Forelimb muscle (tissue), 1 donor: Measurements from ENCODE around the gene PPIP5K2. TPM values are rescaled to one million over a fixed set of nuclear protein-coding genes. Genes with fewer than 3 reads are reported as not detected.

Experiments
- DNase-seq: peaks from one replicate; pipeline ENCODE4 v3.0.0-alpha.2; 2013; ENCODE audit warnings: low read depth
- polyA plus RNA-seq: library from polyadenylated mRNA; unstranded; fragments of 120-200 nt; gene quantifications from one replicate; pipeline ENCODE4 v1.2.1, GENCODE V29; 2013; ENCODE audit not compliant: insufficient read length

PPIP5K2 gene
- polyA plus RNA-seq, 1 donor, result 29.7 TPM

DNA sequence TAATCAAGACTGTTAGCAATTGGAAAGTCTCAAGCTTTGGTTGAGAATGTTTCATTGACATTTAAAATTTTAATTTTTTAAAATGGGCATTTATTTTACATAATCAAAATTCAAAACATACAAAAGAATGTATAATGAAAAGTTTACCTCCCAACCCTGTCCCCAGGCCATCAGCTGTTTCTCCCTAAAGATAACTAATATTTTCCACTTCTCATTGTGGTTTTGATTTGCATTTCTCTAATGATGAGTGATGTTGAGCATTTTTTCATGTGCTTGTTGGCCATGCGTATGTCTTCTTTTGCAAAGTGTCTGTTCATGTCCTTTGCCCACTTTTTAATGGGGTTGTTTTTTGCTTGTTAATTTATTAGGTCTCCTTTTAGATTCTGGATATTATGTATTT lies 127.0 kb downstream of the PPIP5K2 start:
- DNase-seq, result no peak

DNA sequence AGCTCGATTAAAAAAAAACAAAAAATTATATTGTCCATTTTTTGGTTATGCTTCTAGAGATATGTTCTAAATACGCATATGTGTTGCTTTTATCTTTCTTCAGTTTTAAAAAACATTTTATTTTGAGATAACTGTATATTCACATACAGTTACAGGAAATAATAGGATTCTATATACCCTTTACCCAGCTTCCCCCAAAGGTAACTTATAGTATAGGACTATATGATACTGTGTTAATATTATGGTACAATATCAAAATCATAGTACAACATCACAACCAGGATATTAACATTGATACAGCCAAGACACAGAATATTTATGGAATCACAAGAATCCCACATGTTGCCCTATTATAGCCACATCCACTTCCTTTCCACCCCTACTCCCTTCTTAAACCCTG lies 129.0 kb downstream of the PPIP5K2 start:
- no peak for DNase-seq

DNA sequence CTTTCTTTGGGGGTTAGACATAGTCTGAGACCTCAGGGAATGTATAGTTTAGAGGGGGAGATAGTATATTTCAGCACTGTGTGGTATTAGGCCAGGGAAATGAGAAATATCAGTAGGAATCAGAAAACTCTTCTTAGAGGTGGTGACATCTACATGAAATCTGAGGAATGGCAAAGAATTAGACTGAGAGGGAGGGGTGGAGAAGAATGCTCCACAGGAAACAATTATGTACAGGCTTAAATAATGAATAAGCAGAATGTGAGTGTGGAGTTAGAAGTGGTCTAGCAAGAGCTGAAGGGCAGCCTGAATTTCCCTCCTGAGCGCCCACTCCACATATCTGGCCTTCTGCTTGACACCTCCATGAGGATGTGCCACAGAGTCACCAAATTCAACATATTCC lies 134.8 kb downstream of the PPIP5K2 start:
- no peak for DNase-seq

DNA sequence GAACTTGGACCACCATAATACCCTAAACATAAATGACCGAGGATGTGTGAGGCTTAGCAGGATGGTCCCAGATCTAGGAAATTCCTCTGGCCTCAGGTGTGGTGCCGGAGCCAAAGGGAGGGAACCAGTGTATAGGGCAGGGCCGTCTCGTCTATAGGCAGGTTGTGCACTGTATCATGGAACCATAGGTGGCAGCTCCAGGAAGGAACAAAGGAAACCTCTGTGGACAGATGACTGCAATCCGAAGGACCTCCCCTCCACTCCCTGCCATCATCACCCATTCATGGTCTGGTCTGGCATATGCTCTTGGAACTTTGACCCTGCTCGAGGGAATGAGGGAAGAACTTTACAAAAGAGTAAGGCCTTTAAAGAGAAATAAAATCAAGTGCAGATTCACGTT lies 135.6 kb downstream of the PPIP5K2 start:
- no peak for DNase-seq

DNA sequence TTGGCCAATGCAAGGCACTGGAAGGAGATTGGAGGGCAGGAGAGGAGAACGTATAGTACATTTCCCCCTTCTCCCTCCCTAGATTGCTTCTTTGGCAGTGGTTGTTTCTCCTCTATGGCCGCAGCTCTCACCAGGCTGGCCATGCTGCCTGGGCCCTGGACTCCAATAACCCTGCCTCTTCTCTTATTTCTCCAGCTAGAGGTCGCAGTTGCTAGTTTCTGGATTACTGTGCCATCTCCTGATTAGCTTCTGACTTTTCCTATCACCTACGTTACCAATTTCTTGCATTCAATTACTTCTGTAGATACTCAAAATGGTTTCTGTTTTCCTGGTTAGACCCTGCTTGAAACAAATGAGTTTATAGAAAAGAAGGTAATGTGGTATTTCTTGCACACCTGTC lies 136.1 kb downstream of the PPIP5K2 start:
- no peak for DNase-seq

DNA sequence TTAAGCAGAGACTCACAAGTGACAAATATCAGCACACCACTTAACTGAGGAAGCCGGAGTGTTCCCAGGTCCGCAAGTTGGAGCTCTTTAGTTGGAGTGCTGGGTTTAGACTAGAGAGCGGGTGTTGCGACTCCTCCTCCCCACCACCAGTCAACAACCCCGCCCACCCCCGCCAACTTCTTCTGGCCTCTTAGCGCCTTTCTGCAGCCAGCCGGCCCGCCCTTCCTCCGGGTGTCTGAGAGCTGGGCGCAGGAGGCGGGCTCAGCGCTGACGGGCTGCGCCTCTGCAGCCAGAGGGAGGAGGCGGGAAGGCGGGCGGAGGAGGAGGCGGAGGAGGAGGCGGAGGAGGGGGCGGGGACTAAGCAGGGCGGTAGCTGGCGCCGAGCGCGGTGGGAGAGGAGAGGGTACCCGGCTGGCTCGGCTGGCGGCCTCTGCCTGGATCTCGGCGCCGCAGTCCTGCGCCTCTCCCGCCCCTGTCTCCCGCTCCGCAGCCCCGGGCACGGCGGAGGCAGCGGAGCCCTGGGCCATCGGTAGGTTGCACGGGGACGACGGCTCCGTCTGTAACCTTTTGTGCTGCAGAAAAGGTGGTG lies 138.4 kb downstream of the PPIP5K2 start, which contains the start of gene MACIR:
MACIR (plus strand) TSS at position 396 of the 589 bp plus-strand sequence. CDS start 17,157 bp downstream, outside the sequence.
- DNase-seq, result peak; percentile 85

DNA sequence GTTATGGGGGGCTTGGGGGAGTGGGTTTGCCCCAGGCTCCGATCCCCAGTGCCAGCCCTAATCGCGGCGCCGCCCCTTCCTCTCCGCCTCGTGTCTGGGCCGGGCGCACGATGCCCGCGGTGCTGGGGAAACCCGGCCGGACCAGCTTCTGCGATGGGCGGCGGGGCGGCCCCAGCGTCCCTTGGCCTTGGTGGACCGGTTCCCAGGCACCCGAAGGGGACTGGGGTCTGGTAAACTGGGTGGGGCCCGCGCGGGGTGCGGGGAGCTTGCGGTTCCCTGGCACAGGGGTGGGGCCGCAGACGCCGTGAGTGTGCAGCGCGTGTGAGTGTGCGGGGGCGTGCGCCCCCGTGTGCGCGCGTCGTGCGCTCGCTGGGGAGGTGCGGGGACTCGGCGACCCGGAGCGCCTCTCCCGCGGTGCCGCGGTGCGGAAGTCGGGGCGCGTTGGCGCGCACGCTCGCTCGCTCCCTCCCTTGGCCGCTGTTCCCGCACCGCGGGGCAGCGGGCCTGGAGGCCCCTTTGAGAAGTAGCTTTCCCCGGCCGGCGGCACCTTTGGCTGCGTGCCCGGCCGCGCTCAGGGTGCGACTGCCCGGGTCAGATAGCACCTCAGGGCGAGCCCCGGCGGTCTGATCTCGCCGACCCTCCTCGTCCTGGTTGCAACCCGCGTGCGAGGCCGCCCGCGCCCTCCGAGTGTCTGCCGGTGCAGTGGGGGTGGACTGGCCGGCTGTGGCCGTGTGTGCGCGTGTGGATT lies 139.0 kb downstream of the PPIP5K2 start:
- DNase-seq, result no peak

DNA sequence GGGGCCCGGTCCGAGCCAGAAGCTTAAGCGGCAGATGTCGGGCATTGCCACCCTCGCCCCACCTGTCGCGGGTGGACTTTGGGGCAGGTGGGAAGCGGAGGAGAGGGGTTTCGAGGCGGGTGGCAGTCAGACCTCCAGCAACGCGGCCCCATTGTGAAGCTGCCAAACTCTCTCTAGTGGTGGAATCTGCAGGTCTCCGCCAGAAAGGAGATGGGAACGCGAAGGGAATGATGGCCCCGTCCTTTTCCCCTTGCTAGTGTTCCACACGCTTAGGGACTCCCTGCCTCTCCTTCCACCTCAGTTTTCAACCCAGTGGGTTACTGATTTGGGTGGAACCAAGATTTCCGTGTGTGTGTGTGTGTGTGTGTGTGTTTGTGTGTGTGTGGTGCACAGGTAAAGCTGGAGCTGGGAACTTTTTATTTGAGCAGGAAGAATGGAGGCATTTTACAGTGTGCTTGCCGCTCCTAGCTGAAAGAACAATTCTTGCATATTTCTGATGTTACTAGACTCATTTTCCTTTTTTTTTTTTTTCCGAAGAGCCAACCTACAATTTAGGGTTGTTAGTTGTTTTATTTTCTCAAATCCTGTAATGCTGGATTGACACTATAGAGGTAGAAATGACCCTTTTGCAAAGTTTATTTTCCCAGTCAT lies 139.7 kb downstream of the PPIP5K2 start:
- no peak for DNase-seq

DNA sequence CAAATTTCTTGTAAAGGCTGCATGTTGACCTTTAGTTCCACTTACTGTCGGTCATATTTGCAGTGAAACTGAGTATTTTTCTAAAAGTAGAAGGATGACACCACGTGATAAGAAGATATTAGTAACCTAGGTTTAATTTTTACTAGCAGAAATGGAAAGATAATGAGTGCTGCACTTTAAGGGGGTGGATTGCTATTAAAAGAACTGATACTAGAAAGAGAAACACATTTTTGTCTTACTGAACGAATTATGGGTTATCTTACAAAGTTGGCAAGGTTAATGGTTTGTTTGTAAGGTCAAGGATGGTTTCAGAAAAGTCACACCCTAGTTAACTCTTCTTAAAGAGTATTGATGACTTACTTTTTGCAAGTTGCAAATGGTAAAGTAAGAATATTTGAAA lies 140.8 kb downstream of the PPIP5K2 start:
- no peak for DNase-seq

Other genes starting within 250 kb of the PPIP5K2 start
- 8.7 TPM for gene GIN1, start 163 bp upstream of the PPIP5K2 start, polyA plus RNA-seq
- 13.3 TPM for gene MACIR, start 138.5 kb downstream of the PPIP5K2 start, polyA plus RNA-seq